Small intestine (tissue), 7 donors: ENCODE measurements around the gene PLPPR4. TPM values are rescaled to one million over a fixed set of nuclear protein-coding genes. Genes with fewer than 3 reads are reported as not detected.
"Not testable (repeated sequence)": the region's sequence is repeated elsewhere in the genome, so short reads cannot be mapped to it uniquely, and the experiment has no call there.

Experiments used
- DNase-seq, 2 donors: peaks; one replicate each; pipeline versions ENCODE4 v3.0.0 to v3.0.0-alpha.2; 2013
- FAIRE-seq: peaks from 2 replicates; lab custom pipeline; 2012; peaks lifted over from hg19 to GRCh38; lab: Jason Lieb, UNC
- H3K27ac ChIP-seq, 3 donors: one replicate each; pipeline ENCODE4 v1.5.1; 2013; ENCODE audit warnings: low read length in 2 of 3, mild to moderate bottlenecking in 2 of 3, control low read depth in 1 of 3, inconsistent platforms in 1 of 3, low read depth in 1 of 3, moderate library complexity in 1 of 3
- H3K27me3 ChIP-seq, 3 donors: one replicate each; pipeline ENCODE4 v1.6.1; 2013; ENCODE audit warnings: low read length in 3 of 3, inconsistent platforms in 1 of 3; ENCODE audit not compliant: control insufficient read depth in 3 of 3, insufficient read depth in 3 of 3
- H3K36me3 ChIP-seq, 3 donors: one replicate each; pipeline ENCODE4 v1.6.1; 2013; ENCODE audit warnings: low read length in 3 of 3, inconsistent platforms in 1 of 3, low read depth in 1 of 3, mild to moderate bottlenecking in 1 of 3, moderate library complexity in 1 of 3; ENCODE audit not compliant: control insufficient read depth in 3 of 3, insufficient read depth in 2 of 3
- H3K4me1 ChIP-seq, 3 donors: one replicate each; pipeline ENCODE4 v1.6.1; 2013; ENCODE audit warnings: low read length in 2 of 3, inconsistent platforms in 1 of 3, low read depth in 1 of 3, mild to moderate bottlenecking in 1 of 3, moderate library complexity in 1 of 3; ENCODE audit not compliant: control insufficient read depth in 3 of 3, insufficient read depth in 2 of 3
- H3K4me3 ChIP-seq, 3 donors: one replicate each; pipeline ENCODE4 v1.5.1; 2013; ENCODE audit warnings: low read length in 3 of 3, control low read depth in 1 of 3, inconsistent platforms in 1 of 3, low read depth in 1 of 3, mild to moderate bottlenecking in 1 of 3, moderate library complexity in 1 of 3
- H3K9me3 ChIP-seq, 2 donors: one replicate each; pipeline ENCODE4 v1.6.1; 2013; ENCODE audit warnings: low read depth in 1 of 2, low read length in 1 of 2; ENCODE audit not compliant: control insufficient read depth in 2 of 2, insufficient read depth in 1 of 2
- WGBS, 3 donors: extraction: QIAGEN DNeasy Blood & Tissue Kit; methylation state at CpG; one replicate each; pipeline ENCODE4 v1.1.7; 2013; 5-methylcytosine and 5-hydroxymethylcytosine counted together
- polyA plus RNA-seq, 4 donors: library from polyadenylated mRNA; stranded (reverse) in 3 of 4; unstranded in 1 of 4; fragments of 200-250 nt in 3 of 4; fragments of 120-200 nt in 1 of 4; gene quantifications; one replicate each; pipeline versions ENCODE4 v1.2.1 to v1.2.3, GENCODE V29; 2013
- donor health status: healthy with polysubstance abuse.
- donor health status: control.
- donor health status: control.
- donor health status: Bipolar disorder and iron deficiency.
- donor health status: healthy.

Gene PLPPR4
- polyA plus RNA-seq, 4 donors = 0.41 to 0.57 TPM; not detected in 2

DNA sequence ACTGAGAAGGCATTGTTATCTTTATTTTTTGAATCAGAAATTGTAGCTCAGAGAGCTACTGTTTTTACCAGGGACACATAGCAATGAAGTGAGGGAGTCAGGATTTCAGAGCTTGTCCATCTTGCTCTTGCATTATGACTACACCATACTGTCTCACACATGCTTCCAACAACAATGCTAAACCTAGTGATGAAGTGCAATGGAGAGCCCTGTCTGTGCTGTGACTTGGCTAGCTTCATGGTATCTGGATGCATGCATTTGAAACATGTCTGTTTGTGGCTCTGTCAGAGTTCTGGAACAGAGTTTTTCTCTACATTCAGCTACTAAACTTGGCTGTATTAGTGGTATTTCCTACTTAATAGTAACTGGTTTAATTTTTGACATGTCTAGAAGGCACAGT, 7.0 kb downstream of the PLPPR4 start:
- Histone ChIP-seq H3K4me3 (no peak overlapping the region), H3K27me3 (no peaks in the 10 kb centered on the region), H3K27ac (no peak overlapping the region), H3K9me3 (no peaks in the 10 kb centered on the region), H3K4me1 (no peaks in the 10 kb centered on the region), H3K36me3 (no peaks in the 10 kb centered on the region)
- DNase-seq (no peak), FAIRE-seq (no peak)

DNA sequence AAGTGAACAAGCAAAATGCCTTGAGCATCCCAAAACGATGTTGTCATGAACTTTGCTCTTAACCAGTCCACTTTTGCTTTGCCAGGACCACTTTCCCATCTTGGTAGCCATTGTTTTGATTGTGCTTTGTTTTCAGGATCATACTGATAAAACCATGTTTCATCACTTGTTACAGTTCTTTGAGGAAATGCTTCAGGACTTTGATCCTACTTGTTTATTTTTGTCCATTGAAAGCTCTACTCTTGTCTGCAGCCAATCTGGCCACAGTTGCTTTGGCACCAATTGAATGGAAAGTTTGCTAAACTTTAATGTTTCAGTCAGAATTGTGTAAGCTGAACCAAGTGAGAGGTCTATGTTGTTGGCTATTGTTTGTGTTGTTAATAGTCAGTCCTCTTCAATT, 12.8 kb downstream of the PLPPR4 start:
- no peak for FAIRE-seq
- Histone ChIP-seq H3K4me1 (no peaks in the 10 kb centered on the region), H3K9me3 (no peaks in the 10 kb centered on the region), H3K27me3 (no peaks in the 10 kb centered on the region), H3K4me3 (no peak overlapping the region), H3K36me3 (no peaks in the 10 kb centered on the region), H3K27ac (no peak overlapping the region)
- 20 to 53% (median 21%) methylated on average over 1 of the region's 1 CpG for WGBS, 3 donors
- DNase-seq = no peak

DNA sequence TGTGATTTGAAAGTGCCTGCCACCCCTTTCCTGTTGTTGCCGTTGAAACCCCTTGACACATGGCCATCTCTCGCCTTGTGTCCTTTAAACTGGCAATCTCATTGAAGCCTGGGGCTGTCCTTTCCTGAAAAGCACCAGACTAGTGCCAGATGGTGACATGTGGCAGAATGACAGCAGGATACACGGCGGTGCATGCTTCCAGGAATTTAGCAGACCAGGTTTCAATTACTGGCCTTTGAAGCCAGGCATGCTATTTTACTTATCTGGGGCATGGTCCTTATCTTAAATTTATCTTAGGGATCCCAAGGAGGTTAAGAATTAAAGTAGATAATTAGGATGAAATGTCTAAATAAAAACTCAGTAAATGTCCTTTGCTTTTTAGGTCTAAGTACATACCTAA, 15.2 kb downstream of the PLPPR4 start:
- DNase-seq = no peak
- FAIRE-seq = no peak
- H3K36me3 ChIP-seq = no peaks in the 10 kb centered on the region
- H3K4me3 ChIP-seq = no peak overlapping the region
- WGBS, 3 donors = 38 to 53% (median 42%) methylated on average over 4 of the region's 4 CpGs
- H3K27me3 ChIP-seq = no peaks in the 10 kb centered on the region
- no peaks in the 10 kb centered on the region for H3K9me3 ChIP-seq
- H3K27ac ChIP-seq = no peak overlapping the region
- H3K4me1 ChIP-seq = no peaks in the 10 kb centered on the region

DNA sequence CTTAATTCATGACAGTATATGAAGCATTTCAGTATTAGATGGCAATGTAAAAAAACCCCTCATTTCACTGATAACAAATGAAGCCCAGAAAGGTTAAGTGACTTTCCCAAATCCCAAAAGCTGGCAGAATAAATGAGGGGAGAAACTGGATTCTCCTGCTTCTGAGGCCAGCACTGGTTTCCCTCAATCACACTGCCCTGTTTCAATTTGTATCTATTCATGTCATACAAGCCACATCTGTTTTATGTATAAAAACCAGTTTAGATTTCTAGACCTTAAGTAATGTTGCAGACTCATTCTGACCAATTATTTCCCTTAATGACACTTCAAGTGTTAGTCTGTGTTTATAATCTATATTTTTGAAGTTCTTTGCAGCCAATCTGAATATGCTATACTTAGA, 16.8 kb downstream of the PLPPR4 start:
- no peaks in the 10 kb centered on the region for H3K9me3 ChIP-seq
- DNase-seq = no peak
- no peaks in the 10 kb centered on the region for H3K4me1 ChIP-seq
- no peak overlapping the region for H3K27ac ChIP-seq
- H3K36me3 ChIP-seq = no peaks in the 10 kb centered on the region
- no peak overlapping the region for H3K4me3 ChIP-seq
- no peak for FAIRE-seq
- H3K27me3 ChIP-seq = no peaks in the 10 kb centered on the region

DNA sequence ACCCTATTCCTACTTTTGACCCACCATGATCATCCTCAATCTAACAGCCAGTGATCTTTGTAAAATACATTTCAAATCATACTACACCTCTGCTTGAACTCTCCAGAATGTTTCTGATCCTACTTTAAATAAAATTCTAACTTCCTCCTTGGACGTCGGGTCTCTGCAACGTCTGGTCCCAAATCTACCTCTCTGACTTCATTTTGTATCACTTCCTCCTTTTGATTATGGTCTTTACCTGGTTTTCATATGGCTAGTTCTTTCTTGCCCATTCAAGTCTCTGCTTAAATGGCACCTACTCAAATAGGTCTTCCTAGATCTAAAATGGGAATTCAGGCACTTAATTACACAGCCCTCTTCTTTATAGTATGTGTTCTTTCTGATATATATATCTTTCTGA, 18.2 kb downstream of the PLPPR4 start:
- FAIRE-seq (no peak), DNase-seq (no peak)
- Histone ChIP-seq H3K4me1 (no peaks in the 10 kb centered on the region), H3K36me3 (no peaks in the 10 kb centered on the region), H3K4me3 (no peak overlapping the region), H3K27ac (no peak overlapping the region), H3K9me3 (no peaks in the 10 kb centered on the region), H3K27me3 (no peaks in the 10 kb centered on the region)
- WGBS, 3 donors = 45 to 51% (median 49%) methylated on average over 3 of the region's 3 CpGs

DNA sequence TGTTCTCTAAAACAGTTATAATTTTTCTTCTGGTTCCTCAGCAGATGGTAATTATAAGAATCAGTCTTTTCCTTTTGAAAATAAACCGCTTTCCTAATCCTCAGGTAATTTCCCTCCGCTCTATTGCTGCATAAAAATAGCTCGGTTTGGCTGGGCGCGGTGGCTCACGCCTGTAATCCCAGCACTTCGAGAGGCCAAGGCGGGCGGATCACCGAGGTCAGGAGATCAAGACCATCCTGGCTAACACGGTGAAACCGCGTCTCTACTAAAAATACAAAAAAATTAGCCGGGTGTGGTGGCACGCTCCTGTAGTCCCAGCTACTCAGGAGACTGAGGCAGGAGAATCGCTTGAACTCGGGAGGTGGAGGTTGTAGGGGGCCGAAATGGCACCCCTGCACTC, 19.2 kb downstream of the PLPPR4 start:
- not testable (repeated sequence) for FAIRE-seq, H3K27me3 ChIP-seq, H3K9me3 ChIP-seq, H3K27ac ChIP-seq, H3K4me3 ChIP-seq, DNase-seq, H3K4me1 ChIP-seq, H3K36me3 ChIP-seq
- WGBS, 3 donors = 87 to 92% (median 91%) methylated on average over 18 of the region's 18 CpGs

DNA sequence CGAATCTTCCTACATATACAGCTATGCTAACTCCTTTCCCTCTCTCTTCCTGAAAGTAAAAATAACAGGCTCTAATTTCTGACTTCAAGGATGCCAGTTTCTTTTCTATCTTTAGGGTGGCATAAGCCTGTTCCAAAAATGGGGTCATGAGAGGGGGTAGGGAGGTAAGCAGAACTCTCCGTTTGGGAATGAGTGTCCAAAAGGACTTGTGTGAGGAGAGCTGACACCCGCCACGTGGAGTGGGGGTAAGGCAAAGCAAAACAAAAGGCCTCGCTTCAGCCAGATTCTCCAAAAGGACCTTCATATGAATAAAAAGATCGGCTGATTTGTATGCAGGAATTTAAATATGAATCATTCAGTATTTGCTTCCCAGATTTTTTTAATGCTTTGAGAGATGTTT, 28.6 kb downstream of the PLPPR4 start:
- no peaks in the 10 kb centered on the region for H3K27me3 ChIP-seq
- no peak overlapping the region for H3K4me3 ChIP-seq
- 67 to 80% (median 76%) methylated on average over 6 of the region's 6 CpGs for WGBS, 3 donors
- DNase-seq (no peak), FAIRE-seq (no peak)
- H3K9me3 ChIP-seq = no peaks in the 10 kb centered on the region
- no peaks in the 10 kb centered on the region for H3K36me3 ChIP-seq
- no peak overlapping the region for H3K27ac ChIP-seq
- H3K4me1 ChIP-seq = no peaks in the 10 kb centered on the region

DNA sequence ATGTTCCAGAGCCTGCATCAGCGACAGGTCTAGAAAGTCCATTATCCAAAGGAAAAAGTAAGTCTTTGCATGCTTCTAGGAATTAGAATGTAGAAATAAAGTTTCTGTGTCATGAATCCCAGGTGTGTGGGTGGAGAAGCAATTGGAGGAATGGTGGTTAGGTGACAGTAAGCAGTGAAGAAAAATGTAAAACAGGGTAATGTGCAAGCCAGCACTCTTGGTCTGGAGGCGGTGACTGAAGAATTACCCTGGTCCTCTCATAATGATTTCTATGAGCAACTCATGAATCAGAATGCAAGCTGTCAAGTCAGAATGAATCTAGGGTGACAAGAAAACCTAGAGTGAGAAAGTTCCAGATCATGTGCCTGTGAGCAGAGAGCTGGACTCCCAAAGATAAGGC, 33.6 kb downstream of the PLPPR4 start:
- Histone ChIP-seq H3K4me3 (no peak overlapping the region), H3K27ac (no peak overlapping the region), H3K4me1 (no peaks in the 10 kb centered on the region), H3K27me3 (no peaks in the 10 kb centered on the region), H3K36me3 (no peaks in the 10 kb centered on the region), H3K9me3 (no peaks in the 10 kb centered on the region)
- FAIRE-seq = no peak
- no peak for DNase-seq
- WGBS, 3 donors = 85 to 90% (median 90%) methylated on average over 2 of the region's 2 CpGs

DNA sequence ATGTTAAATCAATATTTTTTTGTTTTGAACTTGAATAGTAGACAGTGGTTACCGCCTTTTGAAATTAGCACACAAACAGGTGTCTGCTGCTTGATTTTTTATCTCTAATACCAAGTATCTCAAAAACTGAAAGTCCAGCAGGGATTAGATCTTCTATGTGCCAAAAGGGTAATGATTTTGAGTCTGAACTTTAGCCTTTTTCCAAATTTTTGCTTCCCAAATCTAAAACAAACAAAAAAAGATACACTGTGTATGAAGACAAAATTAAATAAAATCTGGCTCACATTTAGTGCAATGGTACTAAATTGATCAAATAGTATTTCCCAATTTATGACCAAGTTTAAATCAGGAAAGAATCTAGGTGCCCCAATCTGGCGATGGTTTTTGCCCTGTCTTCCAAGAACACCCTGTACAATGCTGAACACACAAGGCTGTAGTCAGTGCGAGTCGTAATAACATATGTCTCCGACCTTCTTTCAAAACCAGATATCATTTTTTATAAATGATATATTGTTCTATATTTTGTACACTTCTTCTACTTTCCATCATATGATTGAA, 40.5 kb downstream of the PLPPR4 start:
- 88 to 91% (median 88%) methylated on average over 5 of the region's 5 CpGs for WGBS, 3 donors
- H3K4me1 ChIP-seq = no peaks in the 10 kb centered on the region
- H3K36me3 ChIP-seq = no peaks in the 10 kb centered on the region
- H3K27me3 ChIP-seq = no peaks in the 10 kb centered on the region
- FAIRE-seq (no peak), DNase-seq (no peak)
- no peak overlapping the region for H3K27ac ChIP-seq
- no peak overlapping the region for H3K4me3 ChIP-seq
- H3K9me3 ChIP-seq = no peaks in the 10 kb centered on the region
